ENCODE results near the gene MYB.

The MYB gene

GRCh38 chr6:135222623-135223022 is 41.5 kb downstream of the MYB start:
- H3K36me3 ChIP-seq: peaks cover 41% of the 10 kb centered on the region
- no peak overlapping the region for H3K27ac ChIP-seq
- no peaks in the 10 kb centered on the region for H3K27me3 ChIP-seq
- TF ChIP-seq CTCF (IDR thresholded peaks at IDR 0.05): no peak
- no peak overlapping the region for H3K4me3 ChIP-seq (ENCODE audit: low read depth in 1 of 2, low read length in 1 of 2)
- no peaks in the 10 kb centered on the region for H3K4me1 ChIP-seq (ENCODE audit: control insufficient read depth in 1 of 2, insufficient read depth in 1 of 2, low read depth in 1 of 2, low read length in 1 of 2)
- no peaks in the 10 kb centered on the region for H3K9me3 ChIP-seq

- Histone ChIP-seq H3K4me3 (ENCODE audit: low read depth in 1 of 2, low read length in 1 of 2) (no peak overlapping the region), H3K4me1 (ENCODE audit: control insufficient read depth in 1 of 2, insufficient read depth in 1 of 2, low read depth in 1 of 2, low read length in 1 of 2) (no peaks in the 10 kb centered on the region), H3K9me3 (no peaks in the 10 kb centered on the region), H3K36me3 (peaks cover 29% of the 10 kb centered on the region), H3K27ac (no peak overlapping the region), H3K27me3 (no peaks in the 10 kb centered on the region)
- no peak for TF ChIP-seq CTCF (IDR thresholded peaks at IDR 0.05)
Measured at GRCh38 chr6:135224037-135224647, 43.0 kb downstream of the MYB start.

- Histone ChIP-seq H3K27ac (no peak overlapping the region), H3K36me3 (peaks cover 14% of the 10 kb centered on the region), H3K4me3 (ENCODE audit: low read depth in 1 of 2, low read length in 1 of 2) (no peak overlapping the region), H3K27me3 (no peaks in the 10 kb centered on the region), H3K4me1 (ENCODE audit: control insufficient read depth in 1 of 2, insufficient read depth in 1 of 2, low read depth in 1 of 2, low read length in 1 of 2) (no peaks in the 10 kb centered on the region), H3K9me3 (no peaks in the 10 kb centered on the region)
- no peak for TF ChIP-seq CTCF (IDR thresholded peaks at IDR 0.05)
Measured at GRCh38 chr6:135225911-135226310, 44.8 kb downstream of the MYB start.

GRCh38 chr6:135226537-135226936 is 45.4 kb downstream of the MYB start:
- no peak for TF ChIP-seq CTCF (IDR thresholded peaks at IDR 0.05)
- Histone ChIP-seq H3K4me1 (ENCODE audit: control insufficient read depth in 1 of 2, insufficient read depth in 1 of 2, low read depth in 1 of 2, low read length in 1 of 2) (no peaks in the 10 kb centered on the region), H3K27me3 (no peaks in the 10 kb centered on the region), H3K4me3 (ENCODE audit: low read depth in 1 of 2, low read length in 1 of 2) (no peak overlapping the region), H3K36me3 (peaks cover 9% of the 10 kb centered on the region), H3K9me3 (no peaks in the 10 kb centered on the region), H3K27ac (no peak overlapping the region)

GRCh38 chr6:135227349-135227748 is 46.2 kb downstream of the MYB start:
- peaks cover 9% of the 10 kb centered on the region for H3K36me3 ChIP-seq
- no peaks in the 10 kb centered on the region for H3K9me3 ChIP-seq
- no peak for TF ChIP-seq CTCF (IDR thresholded peaks at IDR 0.05)
- no peaks in the 10 kb centered on the region for H3K27me3 ChIP-seq
- H3K27ac ChIP-seq: no peak overlapping the region
- no peak overlapping the region for H3K4me3 ChIP-seq (ENCODE audit: low read depth in 1 of 2, low read length in 1 of 2)
- no peaks in the 10 kb centered on the region for H3K4me1 ChIP-seq (ENCODE audit: control insufficient read depth in 1 of 2, insufficient read depth in 1 of 2, low read depth in 1 of 2, low read length in 1 of 2)

- Histone ChIP-seq H3K27me3 (no peaks in the 10 kb centered on the region), H3K4me3 (ENCODE audit: low read depth in 1 of 2, low read length in 1 of 2) (no peak overlapping the region), H3K9me3 (no peaks in the 10 kb centered on the region), H3K36me3 (peaks cover 6% of the 10 kb centered on the region), H3K4me1 (ENCODE audit: control insufficient read depth in 1 of 2, insufficient read depth in 1 of 2, low read depth in 1 of 2, low read length in 1 of 2) (no peaks in the 10 kb centered on the region), H3K27ac (no peak overlapping the region)
- TF ChIP-seq CTCF (IDR thresholded peaks at IDR 0.05): no peak
Measured at GRCh38 chr6:135227758-135228157, 46.6 kb downstream of the MYB start.
